Lower lobe of right lung (tissue), 2 donors: ENCODE measurements around the gene SPTB. TPM values are rescaled to one million over a fixed set of nuclear protein-coding genes. Genes with fewer than 3 reads are reported as not detected.

Experiments
- ATAC-seq, 2 donors: fragments of 200-7000 bp; cut with Tn5 transposase; one replicate each; pipeline ENCODE4 v1.9.1; 2020 to 2022; ENCODE audit warnings: mild to moderate bottlenecking in 2 of 2, moderate library complexity in 2 of 2
- DNase-seq: peaks from one replicate; pipeline ENCODE4 v3.0.0-alpha.2; 2020
- H3K27ac ChIP-seq: fragments of 200-600 bp; one replicate; pipeline ENCODE4 v1.8.0; 2022
- H3K27me3 ChIP-seq: fragments of 200-600 bp; one replicate; pipeline ENCODE4 v1.8.0; 2022; ENCODE audit warnings: low read depth
- H3K36me3 ChIP-seq: fragments of 200-600 bp; one replicate; pipeline ENCODE4 v1.8.0; 2022; ENCODE audit warnings: mild to moderate bottlenecking
- H3K4me1 ChIP-seq: fragments of 200-600 bp; one replicate; pipeline ENCODE4 v1.8.0; 2022
- H3K4me3 ChIP-seq: fragments of 200-600 bp; one replicate; pipeline ENCODE4 v1.8.0; 2022; ENCODE audit warnings: mild to moderate bottlenecking
- H3K9me3 ChIP-seq: fragments of 200-600 bp; one replicate; pipeline ENCODE4 v1.8.0; 2022
- intact Hi-C: fragments of 100-400 bp; cut with DNase I; formaldehyde crosslinking; loops from one replicate; pipeline ENCODE4 v1.11.0; 2022
- total RNA-seq: library from RNA; stranded (reverse); fragmentation: NEBNext Ultra II Directional; extraction: Animal tissue kit (Norgen Biotek cat#: 25700); gene quantifications from one replicate; pipeline ENCODE4 v1.2.1, GENCODE V29; 2021
- TF ChIP-seq, protein P1 (sequence below): fragments of 200-600 bp; IDR thresholded peaks from one replicate; pipeline ENCODE4 v1.8.0; 2022; ENCODE audit warnings: antibody characterized with exemption, mild to moderate bottlenecking
- donor health status: DM: no; HTN: yes; CAD: no; lungs with severe emphysema.

SPTB gene
- total RNA-seq, 1 donor from 2014 or later: 2.5 TPM

DNA sequence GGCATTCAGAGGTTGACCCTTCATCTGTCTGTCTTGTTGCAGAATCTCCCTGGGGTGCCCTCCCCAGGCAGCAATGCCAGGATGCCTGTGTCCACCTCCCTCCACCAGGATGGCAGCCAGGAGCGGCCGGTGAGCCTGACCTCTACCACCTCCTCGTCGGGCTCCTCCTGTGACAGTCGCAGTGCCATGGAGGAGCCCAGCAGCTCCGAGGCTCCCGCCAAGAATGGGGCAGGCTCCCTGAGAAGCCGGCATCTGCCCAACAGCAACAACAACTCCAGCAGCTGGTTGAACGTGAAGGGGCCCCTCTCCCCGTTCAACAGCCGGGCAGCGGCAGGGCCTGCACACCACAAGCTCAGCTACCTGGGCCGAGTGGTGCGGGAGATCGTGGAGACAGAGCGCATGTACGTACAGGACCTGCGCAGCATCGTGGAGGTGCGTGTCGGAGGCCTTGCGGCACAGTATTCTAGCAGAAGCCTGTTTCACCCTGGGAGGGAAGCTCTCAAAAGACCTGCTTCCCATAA lies 152.1 kb downstream of the SPTB start:
- Histone ChIP-seq H3K36me3 (peaks cover 50% of the 10 kb centered on the region), H3K27me3 (no peaks in the 10 kb centered on the region), H3K4me3 (no peak overlapping the region), H3K9me3 (no peaks in the 10 kb centered on the region), H3K4me1 (peaks cover 16% of the 10 kb centered on the region), H3K27ac (no peak overlapping the region)
- TF ChIP-seq, protein P1, sequence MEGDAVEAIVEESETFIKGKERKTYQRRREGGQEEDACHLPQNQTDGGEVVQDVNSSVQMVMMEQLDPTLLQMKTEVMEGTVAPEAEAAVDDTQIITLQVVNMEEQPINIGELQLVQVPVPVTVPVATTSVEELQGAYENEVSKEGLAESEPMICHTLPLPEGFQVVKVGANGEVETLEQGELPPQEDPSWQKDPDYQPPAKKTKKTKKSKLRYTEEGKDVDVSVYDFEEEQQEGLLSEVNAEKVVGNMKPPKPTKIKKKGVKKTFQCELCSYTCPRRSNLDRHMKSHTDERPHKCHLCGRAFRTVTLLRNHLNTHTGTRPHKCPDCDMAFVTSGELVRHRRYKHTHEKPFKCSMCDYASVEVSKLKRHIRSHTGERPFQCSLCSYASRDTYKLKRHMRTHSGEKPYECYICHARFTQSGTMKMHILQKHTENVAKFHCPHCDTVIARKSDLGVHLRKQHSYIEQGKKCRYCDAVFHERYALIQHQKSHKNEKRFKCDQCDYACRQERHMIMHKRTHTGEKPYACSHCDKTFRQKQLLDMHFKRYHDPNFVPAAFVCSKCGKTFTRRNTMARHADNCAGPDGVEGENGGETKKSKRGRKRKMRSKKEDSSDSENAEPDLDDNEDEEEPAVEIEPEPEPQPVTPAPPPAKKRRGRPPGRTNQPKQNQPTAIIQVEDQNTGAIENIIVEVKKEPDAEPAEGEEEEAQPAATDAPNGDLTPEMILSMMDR: no peak
- intact Hi-C loops: no loop called here
- ATAC-seq (no peak), DNase-seq (no peak)

DNA sequence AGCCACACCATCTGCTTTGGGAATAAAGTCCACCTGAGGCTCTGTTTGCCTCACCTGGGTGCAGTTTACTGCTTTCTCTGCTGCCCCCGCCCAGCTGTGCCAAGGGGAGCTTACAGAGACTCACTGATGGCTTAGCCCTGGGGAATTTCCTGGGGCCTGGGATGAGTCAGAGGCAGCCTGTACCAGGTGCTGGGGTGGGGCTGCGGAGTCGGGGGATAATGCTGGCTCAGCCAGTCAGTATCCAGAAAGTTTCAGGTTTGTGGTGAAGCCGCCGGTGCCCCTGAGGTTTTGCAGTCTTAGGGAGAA lies 153.2 kb downstream of the SPTB start:
- DNase-seq: no peak
- peaks cover 39% of the 10 kb centered on the region for H3K36me3 ChIP-seq
- TF ChIP-seq, protein P1: no peak
- H3K4me1 ChIP-seq: peaks cover 27% of the 10 kb centered on the region
- H3K27ac ChIP-seq: no peak overlapping the region
- H3K9me3 ChIP-seq: no peaks in the 10 kb centered on the region
- no peak for ATAC-seq
- H3K4me3 ChIP-seq: no peak overlapping the region
- no peaks in the 10 kb centered on the region for H3K27me3 ChIP-seq
- intact Hi-C loops: no loop called here

DNA sequence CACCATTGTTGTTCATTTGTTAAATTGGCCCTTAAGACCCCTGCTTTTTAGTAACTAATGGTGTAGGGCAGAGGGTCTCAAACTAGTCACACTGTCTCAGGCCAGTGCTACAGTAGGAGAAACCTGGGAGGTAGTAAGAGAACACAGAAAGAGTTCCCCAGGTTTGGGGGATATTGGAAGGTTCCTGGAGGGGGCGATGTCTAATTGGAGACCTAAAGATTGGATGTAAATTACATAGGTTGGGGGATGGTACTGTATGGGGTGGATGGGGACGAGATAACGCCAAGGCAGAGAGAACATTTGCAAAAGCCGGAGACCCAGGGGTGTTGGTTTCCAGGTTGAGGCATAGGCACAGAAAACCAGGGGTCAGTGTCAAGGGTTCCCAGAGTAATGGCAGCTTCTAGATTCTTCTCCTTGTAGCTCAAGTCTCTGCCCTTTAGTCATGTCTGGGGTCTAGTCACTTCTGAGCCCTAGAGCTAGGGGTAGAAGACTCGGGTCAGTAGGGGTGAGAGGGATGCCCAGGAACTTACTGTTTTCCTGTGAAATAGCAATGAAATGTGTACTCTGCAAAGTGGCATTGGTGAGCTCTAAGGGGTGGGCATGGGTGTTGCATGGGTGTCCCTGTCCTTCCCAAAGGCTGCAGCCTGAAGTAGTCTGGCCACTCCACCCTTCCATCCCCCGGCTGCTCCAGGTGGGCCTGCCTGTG lies 153.7 kb downstream of the SPTB start:
- no peak for DNase-seq
- no peak overlapping the region for H3K27ac ChIP-seq
- TF ChIP-seq, protein P1: no peak
- H3K4me3 ChIP-seq: no peak overlapping the region
- H3K4me1 ChIP-seq: peaks cover 32% of the 10 kb centered on the region
- H3K36me3 ChIP-seq: peaks cover 34% of the 10 kb centered on the region
- no peak for ATAC-seq
- no peaks in the 10 kb centered on the region for H3K9me3 ChIP-seq
- intact Hi-C loops: no loop called here
- no peaks in the 10 kb centered on the region for H3K27me3 ChIP-seq

DNA sequence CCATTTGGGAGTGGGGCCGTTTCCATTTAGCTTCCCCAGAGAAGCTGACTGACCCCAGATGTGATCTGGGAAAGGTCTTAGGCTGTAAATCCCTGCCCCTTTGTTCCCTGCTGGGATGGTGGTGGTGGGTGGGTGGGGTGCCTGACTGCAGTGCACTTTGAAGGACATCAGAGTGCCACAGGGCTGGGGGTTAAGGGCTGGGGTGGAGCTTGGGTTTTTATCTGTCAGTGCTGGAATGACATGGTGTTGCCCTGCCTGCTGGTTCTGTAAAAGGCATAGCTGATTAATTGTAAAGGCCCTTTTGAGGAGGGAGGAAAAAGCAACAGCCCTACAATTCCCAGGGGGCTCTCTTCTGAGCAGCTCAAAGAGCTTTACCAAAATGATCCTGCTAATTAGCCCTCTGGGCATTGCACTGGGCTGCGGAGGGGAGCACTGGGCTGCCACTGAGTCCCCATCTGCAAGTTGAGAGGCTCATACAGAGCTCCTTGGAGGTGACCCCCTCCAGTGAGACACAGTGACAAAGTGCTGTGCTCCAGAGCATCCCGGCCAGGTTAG lies 154.4 kb downstream of the SPTB start:
- peaks cover 27% of the 10 kb centered on the region for H3K36me3 ChIP-seq
- intact Hi-C loops: no loop called here
- TF ChIP-seq, protein P1: no peak
- ATAC-seq: no peak
- peaks cover 39% of the 10 kb centered on the region for H3K4me1 ChIP-seq
- no peak for DNase-seq
- H3K27me3 ChIP-seq: no peaks in the 10 kb centered on the region
- no peak overlapping the region for H3K4me3 ChIP-seq
- H3K9me3 ChIP-seq: no peaks in the 10 kb centered on the region
- H3K27ac ChIP-seq: no peak overlapping the region

DNA sequence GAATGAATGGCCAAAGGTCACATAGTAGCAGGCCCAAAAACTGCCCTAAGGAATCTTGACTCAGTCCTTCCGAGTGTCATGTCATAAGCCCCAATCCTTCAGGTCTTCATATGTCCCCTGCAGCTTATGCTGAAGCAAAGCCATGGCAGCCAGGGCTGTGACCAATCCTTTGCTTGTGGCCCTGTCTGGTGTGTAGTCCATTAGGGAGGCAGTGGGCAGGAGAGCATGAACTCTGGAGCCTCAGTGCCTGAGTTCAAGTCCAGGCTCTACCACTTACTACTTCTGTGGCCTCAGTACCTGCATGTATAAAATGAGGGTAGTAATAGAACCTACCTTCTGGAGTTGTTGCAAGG lies 155.2 kb downstream of the SPTB start:
- Histone ChIP-seq H3K4me1 (peaks cover 47% of the 10 kb centered on the region), H3K4me3 (no peak overlapping the region), H3K36me3 (peaks cover 21% of the 10 kb centered on the region), H3K27me3 (no peaks in the 10 kb centered on the region), H3K27ac (peak overlapping the region; percentile 41), H3K9me3 (no peaks in the 10 kb centered on the region)
- TF ChIP-seq, protein P1: no peak
- ATAC-seq (no peak), DNase-seq (no peak)
- intact Hi-C loops: no loop called here
